Neural cell (in vitro differentiated cells): ENCODE measurements around the gene DUSP7. TPM values are rescaled to one million over a fixed set of nuclear protein-coding genes. Genes with fewer than 3 reads are reported as not detected.

Experiments
- H2AFZ ChIP-seq: fragments of 200-600, 300-800 bp; sonication (generic), shearing (Covaris generic); 2 replicates; pipeline ENCODE4 v1.6.0; 2014; ENCODE audit warnings: low read depth, mild to moderate bottlenecking, antibody characterized with exemption, low read length, moderate library complexity
- H3F3A ChIP-seq: fragments of 200-600 bp; shearing (Covaris generic); 2 replicates; pipeline ENCODE4 v1.6.1; 2016; ENCODE audit warnings: mild to moderate bottlenecking, moderate library complexity, mixed read lengths, antibody characterized with exemption, low read length; ENCODE audit not compliant: insufficient read depth, poor library complexity, severe bottlenecking
- H3K27ac ChIP-seq: fragments of 200-600, 300-800 bp; sonication (generic), shearing (Covaris generic); 2 replicates; pipeline ENCODE4 v1.5.1; 2014; ENCODE audit warnings: mild to moderate bottlenecking, low read length, moderate library complexity
- H3K27me3 ChIP-seq: fragments of 300-800, 200-600 bp; sonication (generic), shearing (Covaris generic); 2 replicates; pipeline ENCODE4 v1.6.0; 2014; ENCODE audit warnings: mild to moderate bottlenecking, low read depth, low read length, moderate library complexity; ENCODE audit not compliant: insufficient read depth
- H3K36me3 ChIP-seq: fragments of 300-800, 200-600 bp; sonication (generic), shearing (Covaris generic); 2 replicates; pipeline ENCODE4 v1.5.1; 2014; ENCODE audit warnings: mild to moderate bottlenecking, antibody characterized with exemption, low read length, moderate library complexity; ENCODE audit not compliant: insufficient read depth
- H3K4me2 ChIP-seq: fragments of 300-800, 200-600 bp; sonication (generic), shearing (Covaris generic); 2 replicates; pipeline ENCODE4 v1.6.0; 2014; ENCODE audit warnings: mild to moderate bottlenecking, low read length
- H3K4me3 ChIP-seq: fragments of 300-800, 200-600 bp; sonication (generic), shearing (Covaris generic); 2 replicates; pipeline ENCODE4 v1.5.1; 2014; ENCODE audit warnings: mild to moderate bottlenecking, low read length, moderate library complexity
- H3K79me2 ChIP-seq: fragments of 200-600 bp; shearing (Covaris generic); replicated peaks from 2 replicates; pipeline ENCODE4 v1.6.0; 2014; ENCODE audit warnings: mild to moderate bottlenecking, low read length, moderate library complexity; ENCODE audit not compliant: insufficient read depth
- H3K9ac ChIP-seq: fragments of 300-800, 200-600 bp; sonication (generic), shearing (Covaris generic); 2 replicates; pipeline ENCODE4 v1.6.1; 2016; ENCODE audit warnings: mild to moderate bottlenecking, low read length, mixed read lengths
- H3K9me2 ChIP-seq: fragments of 200-600 bp; shearing (Covaris generic); 2 replicates; pipeline ENCODE4 v1.6.1; 2016; ENCODE audit warnings: mild to moderate bottlenecking, low read length, mixed read lengths; ENCODE audit not compliant: insufficient read depth
- H3K9me3 ChIP-seq: fragments of 200-600, 300-800 bp; sonication (generic), shearing (Covaris generic); 2 replicates; pipeline ENCODE4 v1.6.1; 2016; ENCODE audit warnings: mild to moderate bottlenecking, mixed run types, low read length, moderate library complexity, mixed read lengths
- H4K20me1 ChIP-seq: fragments of 200-600 bp; shearing (Covaris generic); 2 replicates; pipeline ENCODE4 v1.6.1; 2016; ENCODE audit warnings: mild to moderate bottlenecking, mixed run types; ENCODE audit not compliant: insufficient read depth
- EP300 ChIP-seq: fragments of 450-650 bp; conservative IDR thresholded peaks from 2 replicates; pipeline ENCODE4 v1.6.1; 2014; ENCODE audit warnings: antibody characterized with exemption, mild to moderate bottlenecking, moderate library complexity; ENCODE audit not compliant: poor library complexity, severe bottlenecking
- EZH2 ChIP-seq: fragments of 200-600, 300-800 bp; shearing (Covaris generic), sonication (generic); IDR thresholded peaks from 2 replicates; pipeline ENCODE4 v1.6.1; 2014; ENCODE audit warnings: antibody characterized with exemption, low read length, borderline replicate concordance, mild to moderate bottlenecking; ENCODE audit not compliant: insufficient read depth, poor library complexity, severe bottlenecking
- MXI1 ChIP-seq: fragments of 450-650 bp; conservative IDR thresholded peaks from 2 replicates; pipeline ENCODE4 v1.6.1; 2014; ENCODE audit warnings: antibody characterized with exemption, mild to moderate bottlenecking; ENCODE audit not compliant: poor library complexity, severe bottlenecking
- POLR2AphosphoS5 ChIP-seq: IDR thresholded peaks from 2 replicates; pipeline ENCODE4 v1.6.1; 2012
- RAD21 ChIP-seq: fragments of 450-650 bp; conservative IDR thresholded peaks from 2 replicates; pipeline ENCODE4 v1.6.1; 2014; ENCODE audit warnings: antibody characterized with exemption, mild to moderate bottlenecking, moderate library complexity
- REST ChIP-seq: IDR thresholded peaks from 2 replicates; pipeline ENCODE4 v1.6.1; 2012; ENCODE audit warnings: borderline replicate concordance
- SMC3 ChIP-seq: fragments of 450-650 bp; conservative IDR thresholded peaks from 2 replicates; pipeline ENCODE4 v1.6.1; 2014; ENCODE audit warnings: antibody characterized with exemption, mild to moderate bottlenecking, moderate library complexity; ENCODE audit not compliant: poor library complexity
- TAF1 ChIP-seq: IDR thresholded peaks from 2 replicates; pipeline ENCODE4 v1.6.1; 2012; ENCODE audit warnings: low read depth
- polyA plus RNA-seq: library from polyadenylated mRNA; depleted of rRNA; stranded (reverse); fragments of >200 nt; gene quantifications from 2 replicates; pipeline ENCODE4 v1.2.3, GENCODE V29; 2014
- TF ChIP-seq, protein P1 (sequence below): fragments of 450-650 bp; IDR thresholded peaks from 2 replicates; pipeline ENCODE4 v1.5.1; 2014; ENCODE audit warnings: antibody characterized with exemption, mild to moderate bottlenecking, moderate library complexity; ENCODE audit not compliant: poor library complexity, severe bottlenecking

The DUSP7 gene
- polyA plus RNA-seq, 1 donor from 2014 or later: 8.5 TPM

GRCh38 chr3:52083556-52084087 is 27.3 kb upstream of the DUSP7 start:
- no peaks in the 10 kb centered on the region for H3K36me3 ChIP-seq
- H3F3A ChIP-seq: no peaks in the 10 kb centered on the region
- H3K79me2 ChIP-seq: no peaks in the 10 kb centered on the region
- no peaks in the 10 kb centered on the region for H3K9me3 ChIP-seq
- no peak overlapping the region for H3K9ac ChIP-seq
- H3K4me3 ChIP-seq: no peak overlapping the region
- no peaks in the 10 kb centered on the region for H3K9me2 ChIP-seq
- H3K27ac ChIP-seq: no peak overlapping the region
- TF ChIP-seq, protein P1, sequence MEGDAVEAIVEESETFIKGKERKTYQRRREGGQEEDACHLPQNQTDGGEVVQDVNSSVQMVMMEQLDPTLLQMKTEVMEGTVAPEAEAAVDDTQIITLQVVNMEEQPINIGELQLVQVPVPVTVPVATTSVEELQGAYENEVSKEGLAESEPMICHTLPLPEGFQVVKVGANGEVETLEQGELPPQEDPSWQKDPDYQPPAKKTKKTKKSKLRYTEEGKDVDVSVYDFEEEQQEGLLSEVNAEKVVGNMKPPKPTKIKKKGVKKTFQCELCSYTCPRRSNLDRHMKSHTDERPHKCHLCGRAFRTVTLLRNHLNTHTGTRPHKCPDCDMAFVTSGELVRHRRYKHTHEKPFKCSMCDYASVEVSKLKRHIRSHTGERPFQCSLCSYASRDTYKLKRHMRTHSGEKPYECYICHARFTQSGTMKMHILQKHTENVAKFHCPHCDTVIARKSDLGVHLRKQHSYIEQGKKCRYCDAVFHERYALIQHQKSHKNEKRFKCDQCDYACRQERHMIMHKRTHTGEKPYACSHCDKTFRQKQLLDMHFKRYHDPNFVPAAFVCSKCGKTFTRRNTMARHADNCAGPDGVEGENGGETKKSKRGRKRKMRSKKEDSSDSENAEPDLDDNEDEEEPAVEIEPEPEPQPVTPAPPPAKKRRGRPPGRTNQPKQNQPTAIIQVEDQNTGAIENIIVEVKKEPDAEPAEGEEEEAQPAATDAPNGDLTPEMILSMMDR: no peak
- no peak for TF ChIP-seq POLR2AphosphoS5
- TF ChIP-seq TAF1: no peak
- no peak for TF ChIP-seq EP300
- TF ChIP-seq EZH2: no peak
- no peaks in the 10 kb centered on the region for H4K20me1 ChIP-seq
- no peak overlapping the region for H2AFZ ChIP-seq
- H3K4me2 ChIP-seq: no peak overlapping the region
- no peaks in the 10 kb centered on the region for H3K27me3 ChIP-seq

DNA sequence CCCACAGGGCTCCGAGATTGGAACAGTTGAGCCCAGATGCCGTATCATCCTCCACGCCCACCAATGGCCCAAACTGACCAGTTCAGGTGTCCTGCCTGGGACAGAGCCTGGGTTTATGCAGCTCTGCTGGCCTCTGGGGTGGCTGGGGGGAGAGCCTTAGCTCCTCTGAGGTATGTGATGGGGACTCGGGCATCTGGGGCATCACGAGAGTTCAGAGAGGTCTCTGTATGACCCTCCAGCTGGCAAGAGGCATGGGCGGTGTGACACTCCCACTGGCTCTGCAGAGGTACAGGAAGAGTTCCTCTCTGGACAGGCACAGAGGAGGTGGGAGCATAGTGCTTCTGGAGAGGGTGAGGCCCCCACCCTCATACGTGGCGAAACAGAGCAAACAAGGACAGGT is 26.6 kb upstream of the DUSP7 start:
- Histone ChIP-seq H4K20me1 (no peaks in the 10 kb centered on the region), H2AFZ (no peak overlapping the region), H3K4me3 (no peak overlapping the region), H3K9ac (no peak overlapping the region), H3K4me2 (no peak overlapping the region), H3K9me2 (no peaks in the 10 kb centered on the region), H3K27ac (no peak overlapping the region), H3K9me3 (no peaks in the 10 kb centered on the region), H3K27me3 (no peaks in the 10 kb centered on the region), H3K36me3 (no peaks in the 10 kb centered on the region), H3K79me2 (no peaks in the 10 kb centered on the region), H3F3A (no peaks in the 10 kb centered on the region)
- TF ChIP-seq SMC3: no peak
- no peak for TF ChIP-seq EP300
- no peak for TF ChIP-seq MXI1
- no peak for TF ChIP-seq EZH2
- no peak for TF ChIP-seq REST
- TF ChIP-seq RAD21: no peak
- TF ChIP-seq, protein P1: no peak
- no peak for TF ChIP-seq POLR2AphosphoS5
- no peak for TF ChIP-seq TAF1
